ENCODE results near the gene PLEK2.
"Not testable (repeated sequence)": the region's sequence is repeated elsewhere in the genome, so short reads cannot be mapped to it uniquely, and the experiment has no call there.

The PLEK2 gene

GRCh38 chr14:67428501-67429031 lies 16.6 kb upstream of the PLEK2 start:
- DNase-seq (ENCODE audit: low read depth): peak; percentile 81

DNA sequence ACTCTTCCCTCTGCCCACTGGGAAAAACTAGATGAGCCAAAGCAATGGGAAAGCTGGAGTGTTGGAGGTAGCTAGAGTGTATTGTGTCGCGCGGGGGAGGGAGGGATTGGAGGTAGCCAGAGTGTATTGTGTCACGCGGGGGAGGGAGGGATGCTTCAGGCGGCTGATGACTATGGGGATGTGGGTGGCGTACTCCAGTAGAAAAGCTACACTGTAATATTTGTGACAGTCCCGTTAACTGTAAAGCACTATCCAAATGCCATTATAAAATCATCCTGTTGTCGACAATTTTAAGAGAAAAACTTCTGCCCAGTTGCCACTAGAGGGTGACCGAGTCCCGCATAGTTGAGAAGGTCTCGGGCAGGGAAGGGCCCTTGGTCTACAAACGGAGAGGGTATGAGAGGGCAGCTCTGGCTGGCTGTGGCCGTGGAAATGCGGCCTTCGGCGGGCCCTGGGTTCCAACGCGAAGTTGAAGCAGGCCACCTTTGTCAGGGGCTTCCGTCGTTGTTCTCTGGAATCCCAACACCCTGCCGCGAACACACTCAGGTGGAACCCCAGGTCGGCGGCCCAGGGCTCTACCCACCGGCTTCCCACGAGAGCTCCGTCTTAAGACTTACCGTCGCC lies 15.1 kb upstream of the PLEK2 start:
- DNase-seq (ENCODE audit: low read depth): peak; percentile 86

DNA sequence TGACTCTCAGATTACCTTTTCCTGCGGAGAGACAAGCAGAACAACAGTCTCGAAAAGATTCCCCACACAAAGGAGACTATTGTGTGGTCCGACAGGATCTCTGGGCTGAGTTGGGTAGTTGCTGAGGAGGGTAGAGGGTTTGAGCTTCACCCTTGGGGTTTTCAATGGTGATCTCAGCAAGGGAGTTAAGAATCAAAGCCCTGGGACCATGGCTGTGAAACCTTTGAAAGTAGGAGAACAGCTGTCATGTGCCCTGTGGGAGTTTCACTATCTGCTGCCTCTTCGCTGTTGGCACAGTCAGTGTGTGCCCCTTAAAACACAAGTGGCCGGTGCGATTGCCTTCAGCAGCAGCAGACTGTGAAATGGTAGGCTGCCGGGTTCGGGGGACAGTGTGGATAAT lies 14.2 kb upstream of the PLEK2 start:
- DNase-seq (ENCODE audit: low read depth): no peak

- no peak for DNase-seq (ENCODE audit: low read depth)
Measured at GRCh38 chr14:67425608-67426007, 13.6 kb upstream of the PLEK2 start.

DNA sequence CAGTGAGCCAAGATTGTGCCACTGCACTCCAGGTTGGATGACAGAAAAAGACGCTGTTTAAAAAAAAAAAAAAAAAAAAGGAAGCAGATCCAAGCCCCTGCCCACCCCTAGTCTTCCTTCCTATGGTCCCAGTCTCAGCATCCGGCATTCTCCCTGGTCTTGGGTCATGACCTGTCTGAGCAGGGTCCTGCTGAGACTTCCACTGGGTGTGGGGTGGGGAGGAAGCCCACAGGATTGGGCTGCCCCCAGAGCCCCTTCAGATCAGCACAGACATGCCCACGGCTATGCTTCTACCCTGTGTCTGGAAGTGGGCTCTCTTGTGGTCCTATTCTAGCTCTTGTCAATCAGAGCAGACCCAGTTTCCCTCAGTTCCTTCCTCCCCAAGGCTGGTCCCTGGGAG lies 12.6 kb upstream of the PLEK2 start:
- no peak for DNase-seq (ENCODE audit: low read depth)

DNA sequence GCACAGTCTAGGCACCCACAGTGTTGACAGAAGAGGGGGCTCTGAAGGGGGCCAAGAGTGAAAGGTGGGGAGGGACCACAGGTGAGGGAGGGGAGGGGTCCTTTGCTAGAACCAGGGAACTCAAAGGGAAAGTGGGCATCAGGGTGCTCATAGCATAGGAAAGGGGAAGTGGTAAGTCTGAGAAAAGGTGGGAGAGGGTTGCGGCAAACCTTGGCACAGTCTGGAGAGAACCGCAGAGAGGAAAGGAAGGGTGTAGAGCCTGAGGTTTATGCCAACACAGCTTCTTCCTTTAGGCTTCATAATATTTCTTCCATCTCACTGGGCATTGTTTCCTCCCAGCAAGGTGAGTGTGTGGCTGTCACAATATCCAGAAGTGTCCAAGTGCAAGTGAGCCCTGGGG lies 11.5 kb upstream of the PLEK2 start:
- no peak for DNase-seq (ENCODE audit: low read depth)

DNA sequence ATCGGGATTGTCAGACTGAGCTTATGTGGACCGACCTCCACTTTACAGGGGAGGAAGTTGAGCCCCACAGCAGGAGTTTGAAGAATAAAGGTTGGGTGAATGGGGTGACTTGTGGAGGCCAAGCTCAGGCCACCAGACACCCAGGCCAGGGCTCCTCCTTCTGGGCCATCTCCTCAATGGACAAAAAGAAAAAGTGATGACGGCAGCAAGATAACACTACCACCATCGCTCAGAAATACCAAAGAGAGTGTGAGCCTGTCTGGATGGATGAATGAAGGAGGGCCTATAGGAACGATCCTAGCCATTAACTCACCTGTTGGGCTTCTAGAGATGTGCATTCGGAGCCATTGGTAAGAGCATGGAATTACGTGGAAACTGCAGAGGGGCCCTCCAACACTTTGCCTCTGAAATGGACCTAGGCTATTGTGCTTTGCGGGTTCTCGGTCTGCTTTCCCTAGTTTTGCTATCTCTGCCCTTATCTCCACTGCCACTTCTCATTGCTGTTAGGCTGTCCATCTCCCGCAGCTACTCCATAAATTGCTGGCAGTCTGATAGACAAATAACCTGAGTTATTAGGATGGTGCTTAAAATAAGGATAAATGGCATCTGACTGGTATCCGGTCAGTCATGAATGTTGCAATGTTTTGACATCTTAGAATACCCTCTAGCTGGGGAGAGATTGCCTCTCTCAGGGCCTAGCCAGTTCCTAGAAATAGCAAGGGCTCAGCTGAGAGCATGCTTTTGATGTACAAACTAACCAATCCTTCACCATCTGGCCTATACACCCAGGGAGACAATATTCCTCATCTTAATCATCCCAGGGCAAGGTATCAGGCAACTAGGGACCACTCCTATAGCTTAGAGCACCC lies 9.6 kb upstream of the PLEK2 start:
- no peak for DNase-seq (ENCODE audit: low read depth)

DNA sequence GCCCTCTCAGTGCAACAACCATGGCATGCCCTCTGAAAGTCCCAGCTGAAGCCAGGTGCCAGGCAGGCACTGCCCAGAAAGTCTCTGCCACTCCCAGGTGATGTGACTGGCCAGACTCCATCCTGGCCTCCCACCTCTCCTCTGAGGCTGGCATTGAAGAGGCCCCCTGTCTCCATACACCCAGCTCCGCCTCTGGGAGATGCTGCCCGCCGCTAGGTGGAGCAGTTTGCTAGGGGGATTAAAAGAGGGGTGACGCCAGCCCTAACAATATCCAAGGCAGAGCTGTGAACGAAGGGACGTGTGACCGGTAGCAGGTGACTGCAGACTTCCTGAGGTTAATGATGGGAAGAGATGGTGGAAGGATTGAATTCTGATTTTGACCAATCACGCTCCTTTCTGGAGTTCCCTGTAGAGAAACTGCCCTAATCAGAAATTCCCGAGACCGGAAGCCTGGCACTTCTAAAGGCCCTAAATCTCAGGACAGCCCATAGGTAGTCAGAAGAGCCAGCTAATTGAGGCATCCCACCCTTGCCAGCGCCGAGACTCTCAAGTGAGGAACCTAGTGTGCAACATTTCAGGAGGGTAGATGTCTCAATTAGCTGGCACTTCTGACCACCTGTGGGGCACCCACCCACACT lies 8.3 kb upstream of the PLEK2 start:
- peak; percentile 28 for DNase-seq (ENCODE audit: low read depth)

GRCh38 chr14:67418401-67419191 lies 6.6 kb upstream of the PLEK2 start:
- peak; percentile 73 for DNase-seq (ENCODE audit: low read depth)

DNA sequence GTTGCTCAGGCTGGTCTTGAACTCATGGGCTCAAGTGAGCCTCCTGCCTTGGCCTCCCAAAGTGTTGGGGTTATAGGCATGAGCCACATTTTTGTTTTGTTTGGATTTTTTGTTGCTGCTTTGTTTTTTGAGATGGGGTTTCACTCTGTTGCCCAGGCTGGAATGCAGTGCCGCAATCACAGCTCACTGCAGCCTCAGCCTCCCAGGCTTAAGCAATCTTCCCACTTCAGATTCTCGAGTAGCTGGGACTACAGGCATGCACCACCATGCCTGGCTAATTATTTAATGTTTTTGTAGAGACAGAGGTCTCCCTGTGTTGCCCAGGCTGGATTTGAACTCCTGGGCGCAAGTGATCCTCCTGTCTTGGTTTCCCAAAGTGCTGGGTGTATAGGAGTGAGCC lies 5.7 kb upstream of the PLEK2 start:
- DNase-seq (ENCODE audit: low read depth): no peak

DNA sequence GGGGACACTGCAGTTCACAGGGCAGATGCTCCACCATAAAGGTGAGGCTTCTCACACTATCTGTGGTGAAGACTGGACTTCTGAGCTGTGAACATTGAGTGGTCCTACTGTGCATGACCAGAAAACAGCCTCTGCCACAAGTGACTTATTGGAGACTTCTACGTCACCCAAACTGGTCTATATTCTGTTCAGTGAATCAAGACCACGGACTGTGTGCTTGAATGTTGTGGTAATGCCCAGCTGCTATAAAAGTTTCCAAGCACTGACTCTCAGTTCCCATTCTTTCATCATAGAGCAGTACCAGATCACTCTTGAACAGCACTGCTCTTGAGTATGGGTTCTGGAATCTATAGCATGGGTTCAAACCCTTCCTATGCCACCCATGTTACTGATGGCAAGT lies 4.8 kb upstream of the PLEK2 start:
- DNase-seq (ENCODE audit: low read depth): no peak

DNA sequence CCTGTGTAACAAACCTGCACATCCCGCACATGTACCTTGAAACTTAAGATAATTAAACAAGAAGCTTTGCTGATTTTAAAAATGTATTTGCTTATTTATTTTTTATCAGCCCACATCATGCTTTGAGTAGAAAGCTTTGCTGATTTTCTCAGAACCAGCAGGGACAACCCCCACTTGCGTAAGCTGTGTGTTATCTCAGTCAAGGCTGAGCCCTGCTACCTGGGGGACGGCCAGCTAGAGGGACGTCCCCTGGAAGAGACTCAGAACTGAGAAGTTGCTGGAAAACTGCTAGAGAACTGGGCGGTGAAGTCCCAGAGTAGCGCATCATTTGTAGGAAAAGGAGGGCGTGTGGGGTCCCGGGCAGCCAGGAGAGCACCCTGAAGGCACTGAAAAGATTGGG lies 4.1 kb upstream of the PLEK2 start:
- DNase-seq (ENCODE audit: low read depth): no peak

DNA sequence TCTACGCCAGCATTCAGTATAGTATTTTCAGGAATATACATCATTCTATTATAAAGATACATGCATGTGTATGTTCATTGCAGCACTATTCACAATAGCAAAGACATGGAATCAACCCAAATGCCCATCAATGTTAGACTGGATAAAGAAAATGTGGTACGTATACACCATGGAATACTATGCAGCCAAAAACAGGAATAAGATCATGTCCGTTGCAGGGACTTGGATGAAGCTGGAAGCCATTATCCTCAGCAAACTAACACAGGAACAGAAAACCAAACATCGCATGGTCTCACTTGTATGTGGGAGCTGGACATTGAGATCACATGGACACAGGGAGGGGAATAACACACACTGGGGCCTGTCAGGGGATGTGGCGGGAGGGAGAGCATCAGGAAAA lies 3.6 kb upstream of the PLEK2 start:
- not testable (repeated sequence) for DNase-seq (ENCODE audit: low read depth)

DNA sequence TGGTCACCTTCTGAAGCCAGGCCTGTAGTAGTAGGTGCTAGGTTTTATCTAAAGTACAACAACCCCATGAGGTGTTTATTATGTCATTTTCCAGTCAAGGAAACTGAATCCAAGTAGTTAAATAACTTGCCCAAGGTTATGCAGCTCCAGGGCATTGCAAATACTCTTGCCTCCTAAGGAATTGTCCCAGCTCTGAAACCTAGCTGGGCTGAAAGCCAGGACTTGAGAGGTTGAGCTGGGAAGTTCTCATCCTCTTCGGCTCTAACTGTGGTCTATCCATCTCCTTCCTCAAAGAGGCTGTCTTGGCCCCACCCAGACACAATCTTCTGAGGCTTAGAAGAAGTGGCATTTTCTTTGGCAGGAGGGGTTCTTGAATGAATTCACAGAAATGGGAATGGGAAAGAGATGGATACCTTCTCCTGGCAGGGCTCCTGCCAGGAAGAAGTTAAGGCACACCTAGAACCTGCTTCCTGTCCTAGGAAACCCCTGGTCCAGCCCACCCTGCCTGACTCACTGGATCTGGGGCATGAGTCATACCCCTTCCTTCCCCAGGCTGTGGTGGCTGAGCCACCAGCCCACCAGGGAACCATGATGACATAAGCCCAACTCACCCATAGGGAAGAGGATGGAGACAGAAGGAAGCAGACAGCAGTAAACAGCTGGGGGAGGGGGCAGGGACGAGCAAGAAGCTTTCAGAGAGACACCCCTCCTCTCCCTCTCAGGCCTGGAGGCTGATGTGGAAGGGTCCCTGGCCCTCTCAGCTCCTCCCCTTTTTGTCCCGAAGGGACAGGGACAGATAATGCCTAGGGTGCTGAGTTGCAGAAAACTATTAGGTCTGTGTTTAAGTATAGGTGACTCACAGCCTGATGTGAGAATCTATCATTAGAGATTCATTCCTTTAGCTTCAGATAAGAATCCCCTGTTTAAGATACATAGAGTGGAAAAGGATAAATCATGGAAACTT lies 2.1 kb upstream of the PLEK2 start:
- peak; percentile 98 for DNase-seq (ENCODE audit: low read depth)

- peak; percentile 32 for DNase-seq (ENCODE audit: low read depth)
Measured at GRCh38 chr14:67411370-67411769, 595 bp downstream of the PLEK2 start.

DNA sequence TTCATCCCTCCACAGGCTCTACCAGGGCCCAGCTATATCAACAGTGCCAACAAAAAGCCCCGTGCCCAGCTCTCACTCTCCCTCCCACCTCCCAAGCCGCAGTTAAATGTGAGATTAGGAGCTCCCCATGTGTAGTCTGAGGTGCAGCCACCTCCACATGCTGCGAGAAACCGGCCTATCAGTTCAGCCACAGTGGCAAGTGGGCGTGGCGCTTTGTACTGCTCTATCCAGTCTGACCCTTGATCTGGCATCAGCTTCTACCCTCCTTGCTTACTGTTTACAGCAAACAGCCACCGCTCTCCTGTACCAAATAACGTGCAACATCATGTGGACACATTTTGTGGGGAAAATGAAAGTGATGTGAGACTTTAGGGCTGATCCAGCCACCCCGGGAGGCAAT lies 1.7 kb downstream of the PLEK2 start:
- DNase-seq (ENCODE audit: low read depth): no peak

GRCh38 chr14:67409461-67409860 lies 2.5 kb downstream of the PLEK2 start:
- no peak for DNase-seq (ENCODE audit: low read depth)

DNA sequence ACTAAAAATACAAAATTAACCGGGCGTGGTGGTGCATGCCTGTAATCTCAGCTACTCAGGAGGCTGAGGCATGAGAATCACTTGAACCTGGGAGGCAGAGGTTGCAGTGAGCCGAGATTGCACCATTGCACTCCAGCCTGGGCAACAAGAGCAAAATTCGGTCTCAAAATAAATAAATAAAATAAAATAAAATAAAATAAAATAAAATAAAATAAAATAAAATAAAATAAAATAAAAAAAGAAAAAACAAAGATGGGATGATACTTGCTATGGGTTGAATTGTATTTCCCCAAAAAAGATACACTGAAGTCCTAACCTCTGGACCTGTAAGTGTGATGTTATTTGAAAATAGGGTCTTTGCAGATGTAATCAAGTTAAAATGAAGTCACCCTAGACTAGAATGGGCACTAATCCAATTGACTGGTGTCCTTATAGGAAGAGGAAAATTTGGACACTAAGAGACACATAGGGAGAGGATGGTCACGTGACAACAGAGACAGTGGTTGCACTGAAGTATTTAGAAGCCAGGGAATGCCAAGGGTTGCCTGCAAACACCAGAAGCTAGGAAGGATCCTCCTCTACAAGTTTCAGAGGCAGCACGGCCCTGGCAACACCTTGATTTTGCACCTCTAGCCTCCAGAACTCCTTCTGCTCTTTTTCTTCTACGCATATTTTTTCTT lies 3.7 kb downstream of the PLEK2 start:
- DNase-seq (ENCODE audit: low read depth): not testable (repeated sequence)

DNA sequence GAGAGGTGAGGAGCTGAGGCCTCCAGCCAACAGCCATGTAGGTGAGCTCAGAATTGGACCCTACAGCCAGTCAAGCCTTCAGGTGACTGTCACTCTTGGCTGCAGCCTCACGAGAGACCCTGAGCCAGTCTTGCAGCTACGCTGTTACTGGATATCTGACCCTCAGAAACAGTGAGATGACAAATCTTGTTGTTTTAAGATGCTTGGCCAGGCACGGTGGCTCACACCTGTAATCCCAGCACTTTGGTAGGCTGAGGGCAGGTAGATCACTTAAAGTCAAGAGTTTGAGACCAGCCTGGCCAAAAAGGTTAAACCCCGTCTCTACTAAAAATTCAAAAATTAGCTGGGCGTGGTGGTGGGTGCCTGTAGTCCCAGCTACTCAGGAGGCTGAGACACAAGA lies 6.2 kb downstream of the PLEK2 start:
- DNase-seq (ENCODE audit: low read depth): no peak

DNA sequence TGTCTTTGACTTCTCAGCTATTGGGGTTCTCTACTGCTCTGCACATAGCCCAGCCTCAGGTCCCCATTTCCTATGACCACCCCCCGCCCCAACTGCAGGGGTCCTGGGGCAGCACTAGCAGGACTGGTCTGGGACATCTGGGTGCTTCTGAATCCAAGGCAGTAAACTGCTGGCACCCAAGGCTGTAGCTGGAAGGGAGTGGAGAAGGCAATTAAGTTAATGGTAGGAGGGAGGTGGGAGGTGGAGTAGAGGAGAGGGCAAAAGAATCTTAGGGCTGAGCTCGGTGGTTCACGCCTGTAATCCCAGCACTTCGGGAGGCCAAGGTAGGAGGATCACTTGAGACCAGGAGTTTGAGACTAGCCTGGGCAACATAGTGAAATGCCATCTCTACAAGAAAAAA lies 11.5 kb downstream of the PLEK2 start:
- DNase-seq (ENCODE audit: low read depth): no peak

Measured in ELR (cell line).